Measurements from ENCODE around the gene UCK1. TPM values are rescaled to one million over a fixed set of nuclear protein-coding genes. Genes with fewer than 3 reads are reported as not detected.

UCK1 gene
- total RNA-seq (2014; rRNA removed; shearing (Covaris generic)), result 31.2 and 33.2 TPM in 2 replicates

GRCh38 chr9:131530920-131531832, at the start of gene UCK1:
TSS of gene UCK1 (minus strand) at chr9:131531263. CDS start at chr9:131531174, 89 bp downstream.
- H3K4me3 ChIP-seq (ENCODE audit: insufficient read depth, low read depth, low read length), result peak within 1 kb of the TSS; percentile 85
- DNase-seq, result peak; percentile 100
- H3K36me3 ChIP-seq (replicated peaks; ENCODE audit: control insufficient read depth, insufficient read depth, low read length), result peaks cover 15% of the 10 kb centered on the region
- H3K27me3 ChIP-seq (ENCODE audit: control insufficient read depth, insufficient read depth, low read length), result no peaks in the 10 kb centered on the region

GRCh38 chr9:131580358-131580757, 49.3 kb upstream of the UCK1 start:
- no peak for DNase-seq
- H3K4me3 ChIP-seq (ENCODE audit: insufficient read depth, low read depth, low read length), result no peak overlapping the region
- H3K27me3 ChIP-seq (ENCODE audit: control insufficient read depth, insufficient read depth, low read length), result no peaks in the 10 kb centered on the region
- peaks cover 22% of the 10 kb centered on the region for H3K36me3 ChIP-seq (replicated peaks; ENCODE audit: control insufficient read depth, insufficient read depth, low read length)

GRCh38 chr9:131579789-131580211, 48.7 kb upstream of the UCK1 start:
- Histone ChIP-seq H3K36me3 (replicated peaks; ENCODE audit: control insufficient read depth, insufficient read depth, low read length) (peaks cover 19% of the 10 kb centered on the region), H3K27me3 (ENCODE audit: control insufficient read depth, insufficient read depth, low read length) (no peaks in the 10 kb centered on the region), H3K4me3 (ENCODE audit: insufficient read depth, low read depth, low read length) (no peak overlapping the region)
- DNase-seq, result no peak

GRCh38 chr9:131578731-131579504, 47.9 kb upstream of the UCK1 start:
- peaks cover 18% of the 10 kb centered on the region for H3K36me3 ChIP-seq (replicated peaks; ENCODE audit: control insufficient read depth, insufficient read depth, low read length)
- no peak overlapping the region for H3K4me3 ChIP-seq (ENCODE audit: insufficient read depth, low read depth, low read length)
- no peaks in the 10 kb centered on the region for H3K27me3 ChIP-seq (ENCODE audit: control insufficient read depth, insufficient read depth, low read length)
- DNase-seq, result no peak

- H3K4me3 ChIP-seq (ENCODE audit: insufficient read depth, low read depth, low read length), result no peak overlapping the region
- no peak for DNase-seq
Observed at GRCh38 chr9:131578021-131578420, 47.0 kb upstream of the UCK1 start.

GRCh38 chr9:131577005-131578000, 46.2 kb upstream of the UCK1 start:
- H3K36me3 ChIP-seq (replicated peaks; ENCODE audit: control insufficient read depth, insufficient read depth, low read length), result peaks cover 14% of the 10 kb centered on the region
- no peak overlapping the region for H3K4me3 ChIP-seq (ENCODE audit: insufficient read depth, low read depth, low read length)
- no peaks in the 10 kb centered on the region for H3K27me3 ChIP-seq (ENCODE audit: control insufficient read depth, insufficient read depth, low read length)
- no peak for DNase-seq

More at GRCh38 chr9:131578021-131578420, 47.0 kb upstream of the UCK1 start:
- Histone ChIP-seq H3K36me3 (replicated peaks; ENCODE audit: control insufficient read depth, insufficient read depth, low read length) (peaks cover 16% of the 10 kb centered on the region), H3K27me3 (ENCODE audit: control insufficient read depth, insufficient read depth, low read length) (no peaks in the 10 kb centered on the region)

GRCh38 chr9:131575946-131576853, 45.1 kb upstream of the UCK1 start:
- Histone ChIP-seq H3K27me3 (ENCODE audit: control insufficient read depth, insufficient read depth, low read length) (no peaks in the 10 kb centered on the region), H3K4me3 (ENCODE audit: insufficient read depth, low read depth, low read length) (no peak overlapping the region), H3K36me3 (replicated peaks; ENCODE audit: control insufficient read depth, insufficient read depth, low read length) (peaks cover 8% of the 10 kb centered on the region)
- DNase-seq, result no peak

- Histone ChIP-seq H3K36me3 (replicated peaks; ENCODE audit: control insufficient read depth, insufficient read depth, low read length) (peaks cover 3% of the 10 kb centered on the region), H3K4me3 (ENCODE audit: insufficient read depth, low read depth, low read length) (no peak overlapping the region), H3K27me3 (ENCODE audit: control insufficient read depth, insufficient read depth, low read length) (no peaks in the 10 kb centered on the region)
- no peak for DNase-seq
Observed at GRCh38 chr9:131574730-131575640, 43.9 kb upstream of the UCK1 start.

- peak; percentile 22 for DNase-seq
- 0 out of 2 replicates have a peak, but pooled peaks cover 1% of the 10 kb centered on the region for H3K36me3 ChIP-seq (replicated peaks; ENCODE audit: control insufficient read depth, insufficient read depth, low read length)
- H3K4me3 ChIP-seq (ENCODE audit: insufficient read depth, low read depth, low read length), result no peak overlapping the region
- H3K27me3 ChIP-seq (ENCODE audit: control insufficient read depth, insufficient read depth, low read length), result no peaks in the 10 kb centered on the region
Observed at GRCh38 chr9:131567910-131568309, 36.8 kb upstream of the UCK1 start.

- 0 out of 2 replicates have a peak, but pooled peaks cover 1% of the 10 kb centered on the region for H3K36me3 ChIP-seq (replicated peaks; ENCODE audit: control insufficient read depth, insufficient read depth, low read length)
- DNase-seq, result no peak
- H3K4me3 ChIP-seq (ENCODE audit: insufficient read depth, low read depth, low read length), result no peak overlapping the region
- H3K27me3 ChIP-seq (ENCODE audit: control insufficient read depth, insufficient read depth, low read length), result no peaks in the 10 kb centered on the region
Observed at GRCh38 chr9:131566158-131566557, 35.1 kb upstream of the UCK1 start.

- no peaks in the 10 kb centered on the region for H3K27me3 ChIP-seq (ENCODE audit: control insufficient read depth, insufficient read depth, low read length)
- DNase-seq, result no peak
- H3K36me3 ChIP-seq (replicated peaks; ENCODE audit: control insufficient read depth, insufficient read depth, low read length), result 0 out of 2 replicates have a peak, but pooled peaks cover 1% of the 10 kb centered on the region
- no peak overlapping the region for H3K4me3 ChIP-seq (ENCODE audit: insufficient read depth, low read depth, low read length)
Observed at GRCh38 chr9:131565369-131565768, 34.3 kb upstream of the UCK1 start.
